Smooth muscle cell (in vitro differentiated cells): ENCODE measurements around the gene ATXN7L3B. TPM values are rescaled to one million over a fixed set of nuclear protein-coding genes. Genes with fewer than 3 reads are reported as not detected.
A peak's percentile ranks its signal among the peaks of the same experiment; 100 is the strongest.

Source experiments
- DNase-seq: peaks from one replicate; lab custom pipeline; 2025; ENCODE audit not compliant: unreplicated experiment; lab: John Stamatoyannopoulos, UW
- H2AFZ ChIP-seq: fragments of 200-600 bp; sonication (generic); 2 replicates; pipeline ENCODE4 v1.6.0; 2016; ENCODE audit warnings: antibody characterized with exemption, low read depth, mild to moderate bottlenecking
- H3F3A ChIP-seq: fragments of 200-600 bp; sonication (generic); 2 replicates; pipeline ENCODE4 v1.6.0; 2017; ENCODE audit warnings: antibody characterized with exemption, low read depth
- H3K27ac ChIP-seq: fragments of 200-600 bp; sonication (generic); 2 replicates; pipeline ENCODE4 v1.5.1; 2016; ENCODE audit warnings: low read depth, mild to moderate bottlenecking
- H3K27me3 ChIP-seq: fragments of 200-600 bp; sonication (generic); 2 replicates; pipeline ENCODE4 v1.6.1; 2016; ENCODE audit warnings: low read depth, mild to moderate bottlenecking
- H3K36me3 ChIP-seq: fragments of 200-600 bp; sonication (generic); 2 replicates; pipeline ENCODE4 v1.5.1; 2016; ENCODE audit warnings: low read depth
- H3K4me1 ChIP-seq: fragments of 200-600 bp; sonication (generic); 2 replicates; pipeline ENCODE4 v1.5.1; 2016; ENCODE audit warnings: low read depth
- H3K4me2 ChIP-seq: fragments of 200-600 bp; sonication (generic); 2 replicates; pipeline ENCODE4 v1.6.0; 2016; ENCODE audit warnings: mild to moderate bottlenecking
- H3K4me3 ChIP-seq: fragments of 200-600 bp; sonication (generic); 2 replicates; pipeline ENCODE4 v1.5.1; 2016; ENCODE audit warnings: mild to moderate bottlenecking
- H3K79me2 ChIP-seq: fragments of 200-600 bp; sonication (generic); 2 replicates; pipeline ENCODE4 v1.6.0; 2016; ENCODE audit warnings: low read depth, mild to moderate bottlenecking
- H3K9ac ChIP-seq: fragments of 200-600 bp; sonication (generic); 2 replicates; pipeline ENCODE4 v1.6.0; 2016; ENCODE audit warnings: low read depth
- H3K9me3 ChIP-seq: fragments of 200-600 bp; sonication (generic); replicated peaks from 2 replicates; pipeline ENCODE4 v1.5.1; 2016; ENCODE audit warnings: low read depth
- H4K20me1 ChIP-seq: fragments of 200-600 bp; sonication (generic); 2 replicates; pipeline ENCODE4 v1.6.0; 2016; ENCODE audit warnings: low read depth
- WGBS: methylation state at CpG from one replicate; pipeline ENCODE4 v1.1.7; 2016; ENCODE audit warnings: low lambda C conversion rate; 5-methylcytosine and 5-hydroxymethylcytosine counted together
- polyA plus RNA-seq: library from polyadenylated mRNA; unstranded; fragments of >200 nt; fragmentation: Nextera tagmentation; extraction: Ambion mirVana; gene quantifications from 2 replicates; pipeline ENCODE4 v1.2.1, GENCODE V29; 2016
- total RNA-seq: library from RNA; depleted of rRNA; stranded (reverse); fragments of >200 nt; gene quantifications from 2 replicates; pipeline ENCODE4 v1.2.3, GENCODE V29; 2014
- TF ChIP-seq, protein P1 (sequence below): fragments of 200-600 bp; sonication (generic); IDR thresholded peaks from 2 replicates; pipeline ENCODE4 v1.5.1; 2017; ENCODE audit warnings: borderline replicate concordance, mild to moderate bottlenecking, antibody characterized with exemption; ENCODE audit not compliant: insufficient read depth, poor library complexity, severe bottlenecking

ATXN7L3B gene
- total and polyA plus RNA-seq, 2 experiments from 2014 or later: 25.4 to 30.7 TPM

DNA sequence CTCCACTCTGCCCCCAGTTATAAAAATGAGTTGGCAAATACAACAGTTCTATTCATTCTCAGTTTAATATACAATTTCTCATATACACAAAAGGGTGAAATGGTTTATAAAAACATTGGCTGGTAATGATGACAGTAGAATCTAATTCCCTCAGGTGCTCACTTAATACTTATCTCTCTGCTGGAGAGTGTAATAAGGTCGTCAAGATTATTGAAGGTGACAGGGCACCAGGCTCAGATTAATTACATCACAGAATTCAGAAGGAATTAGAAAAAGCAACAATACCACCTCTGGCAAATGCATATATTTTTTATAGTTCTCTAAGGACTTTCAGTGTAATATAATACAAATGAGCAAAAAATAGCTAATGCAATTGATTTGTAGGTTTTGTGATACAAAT lies 42.3 kb downstream of the ATXN7L3B start:
- no peak overlapping the region for H3K4me3 ChIP-seq
- H3K9me3 ChIP-seq: no peaks in the 10 kb centered on the region
- H3K27me3 ChIP-seq: no peaks in the 10 kb centered on the region
- H4K20me1 ChIP-seq: no peaks in the 10 kb centered on the region
- no peaks in the 10 kb centered on the region for H3F3A ChIP-seq
- 76% methylated on average over 1 of the region's 1 CpG for WGBS
- H3K4me2 ChIP-seq: no peak overlapping the region
- no peak overlapping the region for H2AFZ ChIP-seq
- no peaks in the 10 kb centered on the region for H3K4me1 ChIP-seq
- no peaks in the 10 kb centered on the region for H3K36me3 ChIP-seq
- TF ChIP-seq, protein P1, sequence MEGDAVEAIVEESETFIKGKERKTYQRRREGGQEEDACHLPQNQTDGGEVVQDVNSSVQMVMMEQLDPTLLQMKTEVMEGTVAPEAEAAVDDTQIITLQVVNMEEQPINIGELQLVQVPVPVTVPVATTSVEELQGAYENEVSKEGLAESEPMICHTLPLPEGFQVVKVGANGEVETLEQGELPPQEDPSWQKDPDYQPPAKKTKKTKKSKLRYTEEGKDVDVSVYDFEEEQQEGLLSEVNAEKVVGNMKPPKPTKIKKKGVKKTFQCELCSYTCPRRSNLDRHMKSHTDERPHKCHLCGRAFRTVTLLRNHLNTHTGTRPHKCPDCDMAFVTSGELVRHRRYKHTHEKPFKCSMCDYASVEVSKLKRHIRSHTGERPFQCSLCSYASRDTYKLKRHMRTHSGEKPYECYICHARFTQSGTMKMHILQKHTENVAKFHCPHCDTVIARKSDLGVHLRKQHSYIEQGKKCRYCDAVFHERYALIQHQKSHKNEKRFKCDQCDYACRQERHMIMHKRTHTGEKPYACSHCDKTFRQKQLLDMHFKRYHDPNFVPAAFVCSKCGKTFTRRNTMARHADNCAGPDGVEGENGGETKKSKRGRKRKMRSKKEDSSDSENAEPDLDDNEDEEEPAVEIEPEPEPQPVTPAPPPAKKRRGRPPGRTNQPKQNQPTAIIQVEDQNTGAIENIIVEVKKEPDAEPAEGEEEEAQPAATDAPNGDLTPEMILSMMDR: no peak
- H3K27ac ChIP-seq: no peak overlapping the region
- no peak overlapping the region for H3K9ac ChIP-seq
- no peaks in the 10 kb centered on the region for H3K79me2 ChIP-seq
- DNase-seq: no peak

GRCh38 chr12:74581439-74581838 lies 43.8 kb downstream of the ATXN7L3B start:
- Histone ChIP-seq H3K4me1 (no peaks in the 10 kb centered on the region), H4K20me1 (no peaks in the 10 kb centered on the region), H2AFZ (no peak overlapping the region), H3K36me3 (no peaks in the 10 kb centered on the region), H3K9ac (no peak overlapping the region), H3K9me3 (no peaks in the 10 kb centered on the region), H3K4me2 (no peak overlapping the region), H3F3A (no peaks in the 10 kb centered on the region), H3K79me2 (no peaks in the 10 kb centered on the region), H3K27me3 (no peaks in the 10 kb centered on the region), H3K4me3 (no peak overlapping the region), H3K27ac (no peak overlapping the region)
- DNase-seq: no peak
- TF ChIP-seq, protein P1: no peak
- WGBS: 50% methylated on average over 2 of the region's 2 CpGs

- no peak overlapping the region for H3K4me3 ChIP-seq
- H4K20me1 ChIP-seq: no peaks in the 10 kb centered on the region
- no peaks in the 10 kb centered on the region for H3K36me3 ChIP-seq
- no peaks in the 10 kb centered on the region for H3K9me3 ChIP-seq
- H3K79me2 ChIP-seq: no peaks in the 10 kb centered on the region
- no peak overlapping the region for H3K9ac ChIP-seq
- no peak overlapping the region for H3K27ac ChIP-seq
- no peak overlapping the region for H3K4me2 ChIP-seq
- DNase-seq: no peak
- no peaks in the 10 kb centered on the region for H3K27me3 ChIP-seq
- no peaks in the 10 kb centered on the region for H3F3A ChIP-seq
- TF ChIP-seq, protein P1: no peak
- no peak overlapping the region for H2AFZ ChIP-seq
- H3K4me1 ChIP-seq: no peaks in the 10 kb centered on the region
- 68% methylated on average over 3 of the region's 3 CpGs for WGBS
Observed at GRCh38 chr12:74584483-74585062, 46.9 kb downstream of the ATXN7L3B start.

- H3K4me2 ChIP-seq: no peak overlapping the region
- no peak overlapping the region for H3K27ac ChIP-seq
- H3K9me3 ChIP-seq: no peaks in the 10 kb centered on the region
- 60% methylated on average over 4 of the region's 4 CpGs for WGBS
- H2AFZ ChIP-seq: peak overlapping the region; percentile 38
- DNase-seq: no peak
- H3K4me3 ChIP-seq: no peak overlapping the region
- H3K79me2 ChIP-seq: no peaks in the 10 kb centered on the region
- no peaks in the 10 kb centered on the region for H3K36me3 ChIP-seq
- no peak overlapping the region for H3K9ac ChIP-seq
- H3F3A ChIP-seq: no peaks in the 10 kb centered on the region
- no peaks in the 10 kb centered on the region for H3K4me1 ChIP-seq
- TF ChIP-seq, protein P1: no peak
- no peaks in the 10 kb centered on the region for H4K20me1 ChIP-seq
- no peaks in the 10 kb centered on the region for H3K27me3 ChIP-seq
Observed at GRCh38 chr12:74586251-74586650, 48.6 kb downstream of the ATXN7L3B start.
